DOHH2 (cell line): Measurements from ENCODE around the gene KRT10.

Experiments
- EZH2phosphoT487 ChIP-seq: fragments of 200-600 bp; sonication (generic); IDR thresholded peaks from 2 replicates; pipeline ENCODE4 v1.6.1; 2017; ENCODE audit warnings: borderline replicate concordance, mild to moderate bottlenecking, antibody characterized with exemption, low read length, moderate library complexity, mixed read lengths
- TF ChIP-seq, protein P1 (sequence below): fragments of 200-600 bp; sonication (generic); IDR thresholded peaks from one replicate; pipeline ENCODE4 v1.5.1; 2014; ENCODE audit warnings: antibody characterized with exemption, mild to moderate bottlenecking, low read depth, low read length; ENCODE audit not compliant: poor library complexity, severe bottlenecking

- TF ChIP-seq, protein P1, sequence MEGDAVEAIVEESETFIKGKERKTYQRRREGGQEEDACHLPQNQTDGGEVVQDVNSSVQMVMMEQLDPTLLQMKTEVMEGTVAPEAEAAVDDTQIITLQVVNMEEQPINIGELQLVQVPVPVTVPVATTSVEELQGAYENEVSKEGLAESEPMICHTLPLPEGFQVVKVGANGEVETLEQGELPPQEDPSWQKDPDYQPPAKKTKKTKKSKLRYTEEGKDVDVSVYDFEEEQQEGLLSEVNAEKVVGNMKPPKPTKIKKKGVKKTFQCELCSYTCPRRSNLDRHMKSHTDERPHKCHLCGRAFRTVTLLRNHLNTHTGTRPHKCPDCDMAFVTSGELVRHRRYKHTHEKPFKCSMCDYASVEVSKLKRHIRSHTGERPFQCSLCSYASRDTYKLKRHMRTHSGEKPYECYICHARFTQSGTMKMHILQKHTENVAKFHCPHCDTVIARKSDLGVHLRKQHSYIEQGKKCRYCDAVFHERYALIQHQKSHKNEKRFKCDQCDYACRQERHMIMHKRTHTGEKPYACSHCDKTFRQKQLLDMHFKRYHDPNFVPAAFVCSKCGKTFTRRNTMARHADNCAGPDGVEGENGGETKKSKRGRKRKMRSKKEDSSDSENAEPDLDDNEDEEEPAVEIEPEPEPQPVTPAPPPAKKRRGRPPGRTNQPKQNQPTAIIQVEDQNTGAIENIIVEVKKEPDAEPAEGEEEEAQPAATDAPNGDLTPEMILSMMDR = no peak
- TF ChIP-seq EZH2phosphoT487 = no peak
These were observed 21.3 kb downstream of the KRT10 start for GRCh38 chr17:40801157-40801556.
